Mucosa of stomach (tissue), 1 donor: ENCODE results near the gene TAS2R60.

Experiments
- H3K27me3 ChIP-seq: one replicate; pipeline ENCODE4 v1.7.0; 2013; ENCODE audit warnings: mild to moderate bottlenecking, low read length; ENCODE audit not compliant: control insufficient read depth, insufficient read depth
- H3K36me3 ChIP-seq: one replicate; pipeline ENCODE4 v1.7.0; 2013; ENCODE audit warnings: low read length; ENCODE audit not compliant: control insufficient read depth, insufficient read depth
- H3K4me1 ChIP-seq: one replicate; pipeline ENCODE4 v1.7.0; 2013; ENCODE audit warnings: mild to moderate bottlenecking, low read length; ENCODE audit not compliant: control insufficient read depth, insufficient read depth
- H3K4me3 ChIP-seq: one replicate; pipeline ENCODE4 v1.7.0; 2013; ENCODE audit warnings: low read length
- H3K9ac ChIP-seq: one replicate; pipeline ENCODE4 v1.7.0; 2013; ENCODE audit warnings: mild to moderate bottlenecking, low read length, moderate library complexity
- H3K9me3 ChIP-seq: one replicate; pipeline ENCODE4 v1.7.0; 2013; ENCODE audit warnings: mild to moderate bottlenecking, low read length, moderate library complexity; ENCODE audit not compliant: control insufficient read depth
- donor health status: Pancreatic carcinoma.

Gene TAS2R60

DNA sequence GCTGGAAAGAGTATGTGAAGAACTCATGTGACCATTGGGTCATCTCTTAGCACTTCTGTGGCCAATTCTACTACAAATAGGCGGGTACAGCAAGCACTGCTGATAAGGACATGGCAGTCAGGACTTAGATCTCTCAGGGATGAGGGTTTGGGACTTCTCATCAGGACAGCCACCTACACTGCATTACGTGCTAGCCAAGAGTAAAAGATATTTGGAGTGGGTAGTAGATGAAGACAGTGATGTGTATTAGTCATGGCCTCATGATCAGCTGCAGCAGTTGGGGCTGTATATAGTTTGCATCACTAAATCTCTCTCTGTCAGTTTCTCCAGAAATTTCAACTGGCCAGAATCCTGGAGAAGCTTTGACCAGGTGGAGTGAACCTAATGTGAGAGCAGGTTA is 9.2 kb downstream of the TAS2R60 start:
- Histone ChIP-seq H3K9me3 (no peaks in the 10 kb centered on the region), H3K4me3 (no peak overlapping the region), H3K9ac (no peak overlapping the region), H3K4me1 (no peaks in the 10 kb centered on the region), H3K27me3 (no peaks in the 10 kb centered on the region), H3K36me3 (no peaks in the 10 kb centered on the region)

DNA sequence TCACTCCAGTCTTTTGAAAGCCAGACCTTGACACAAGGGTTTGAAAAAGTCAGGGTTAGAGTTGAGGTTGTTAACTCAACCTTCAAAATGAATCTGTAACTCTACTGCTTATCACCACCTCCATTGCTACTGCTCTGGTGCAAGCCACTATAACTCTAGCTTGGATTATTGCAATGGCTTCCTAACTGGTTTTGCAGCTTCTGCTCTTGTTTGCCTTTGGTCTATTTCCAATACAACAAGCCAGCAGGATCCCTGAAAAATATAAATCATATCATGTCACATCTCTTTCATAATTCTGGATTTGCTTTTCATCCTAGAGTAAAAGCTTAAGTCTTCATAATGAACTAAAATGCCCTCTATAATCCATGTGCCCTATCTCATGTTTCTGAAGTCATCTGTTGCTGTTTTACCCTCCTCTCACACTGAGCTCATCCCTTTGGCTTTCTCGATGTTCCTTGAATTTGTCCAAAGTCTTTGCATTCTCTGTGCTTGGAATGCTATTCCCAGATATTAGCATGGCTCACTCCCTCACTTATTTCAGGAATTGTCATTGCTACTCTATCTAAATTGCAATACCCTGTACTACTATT is 10.9 kb downstream of the TAS2R60 start:
- Histone ChIP-seq H3K9me3 (no peaks in the 10 kb centered on the region), H3K36me3 (no peaks in the 10 kb centered on the region), H3K4me3 (no peak overlapping the region), H3K9ac (no peak overlapping the region), H3K27me3 (no peaks in the 10 kb centered on the region), H3K4me1 (no peaks in the 10 kb centered on the region)

DNA sequence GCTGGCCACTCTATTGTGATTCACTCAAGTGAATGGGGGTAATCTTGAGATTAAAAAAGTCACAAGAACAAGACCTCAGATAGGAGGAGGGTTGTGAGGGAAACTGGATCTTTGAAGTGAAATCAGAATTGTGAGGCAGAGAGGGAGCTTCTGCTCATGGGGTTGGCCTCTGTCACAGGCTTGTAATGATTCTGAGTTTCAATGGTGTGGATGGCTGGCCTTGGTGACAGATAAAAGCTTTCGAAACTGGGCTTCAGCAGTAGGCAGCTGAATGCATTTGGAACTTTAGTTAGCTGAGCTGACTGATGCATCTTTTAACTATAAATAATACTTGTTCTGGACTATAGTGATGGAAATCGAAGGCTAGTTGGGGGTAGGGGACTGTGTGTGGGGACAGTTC is 12.2 kb downstream of the TAS2R60 start:
- no peaks in the 10 kb centered on the region for H3K9me3 ChIP-seq

DNA sequence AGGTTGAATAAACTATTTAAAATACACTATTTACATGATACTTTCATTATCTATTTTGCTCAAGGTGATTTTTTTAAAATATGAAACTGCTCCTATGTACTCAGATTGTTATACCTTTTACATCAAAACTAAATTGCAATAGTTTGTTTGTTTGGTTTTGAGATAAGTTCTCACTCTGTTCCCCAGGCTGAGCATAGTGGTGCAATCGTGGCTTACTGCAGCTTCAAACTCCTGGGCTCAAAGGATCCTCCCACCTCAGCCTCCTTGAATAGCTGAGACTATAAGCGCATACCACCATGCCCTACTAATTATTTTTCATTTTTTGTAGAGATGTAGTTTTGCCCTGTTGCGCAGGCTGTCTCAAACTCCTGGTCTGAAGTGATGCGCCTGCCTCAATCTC is 12.7 kb downstream of the TAS2R60 start:
- no peaks in the 10 kb centered on the region for H3K27me3 ChIP-seq
- no peaks in the 10 kb centered on the region for H3K4me1 ChIP-seq
- H3K9me3 ChIP-seq = no peaks in the 10 kb centered on the region
- H3K36me3 ChIP-seq = no peaks in the 10 kb centered on the region
- H3K9ac ChIP-seq = no peak overlapping the region
- no peak overlapping the region for H3K4me3 ChIP-seq

More for the DNA sequence above, 12.2 kb downstream of the TAS2R60 start:
- Histone ChIP-seq H3K36me3 (no peaks in the 10 kb centered on the region), H3K9ac (no peak overlapping the region), H3K4me1 (no peaks in the 10 kb centered on the region), H3K4me3 (no peak overlapping the region), H3K27me3 (no peaks in the 10 kb centered on the region)

DNA sequence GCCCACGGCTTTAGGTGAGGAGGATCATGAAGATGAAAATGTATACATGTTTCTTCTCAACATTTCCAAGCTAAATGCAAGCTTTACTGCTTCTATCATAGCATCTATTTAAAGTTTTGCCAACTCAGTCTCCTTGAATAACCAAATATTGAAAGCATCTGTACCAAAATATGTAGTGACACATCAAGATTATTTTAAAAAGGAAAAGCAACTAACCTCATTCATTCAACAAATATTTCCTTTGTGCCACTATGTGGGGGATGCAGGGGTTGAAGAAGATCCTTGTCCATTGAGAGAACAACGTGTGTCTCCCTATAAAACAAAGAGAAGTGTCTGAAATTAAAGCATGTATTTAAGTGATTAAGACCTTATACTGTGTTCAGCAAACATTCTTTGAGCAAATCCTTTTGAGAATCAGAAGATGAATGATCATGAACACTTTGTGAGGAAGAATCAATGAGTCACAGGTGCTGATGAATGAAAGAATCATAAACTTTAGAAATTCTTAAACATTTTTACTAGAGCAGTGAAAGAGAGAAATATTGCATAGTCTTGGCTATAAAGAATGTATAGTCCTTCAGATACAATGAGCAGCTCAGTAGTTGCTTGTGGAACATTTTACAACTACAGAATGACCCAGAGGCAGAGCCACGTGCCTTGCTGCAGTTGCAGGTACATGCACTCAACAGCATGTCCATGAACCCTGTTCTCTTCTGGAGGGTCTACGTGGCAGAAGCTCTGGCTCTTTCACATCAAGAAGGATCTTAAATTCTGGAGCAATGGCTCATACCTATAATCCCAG is 13.9 kb downstream of the TAS2R60 start:
- Histone ChIP-seq H3K36me3 (no peaks in the 10 kb centered on the region), H3K4me1 (no peaks in the 10 kb centered on the region), H3K4me3 (no peak overlapping the region), H3K27me3 (no peaks in the 10 kb centered on the region), H3K9me3 (no peaks in the 10 kb centered on the region), H3K9ac (no peak overlapping the region)

DNA sequence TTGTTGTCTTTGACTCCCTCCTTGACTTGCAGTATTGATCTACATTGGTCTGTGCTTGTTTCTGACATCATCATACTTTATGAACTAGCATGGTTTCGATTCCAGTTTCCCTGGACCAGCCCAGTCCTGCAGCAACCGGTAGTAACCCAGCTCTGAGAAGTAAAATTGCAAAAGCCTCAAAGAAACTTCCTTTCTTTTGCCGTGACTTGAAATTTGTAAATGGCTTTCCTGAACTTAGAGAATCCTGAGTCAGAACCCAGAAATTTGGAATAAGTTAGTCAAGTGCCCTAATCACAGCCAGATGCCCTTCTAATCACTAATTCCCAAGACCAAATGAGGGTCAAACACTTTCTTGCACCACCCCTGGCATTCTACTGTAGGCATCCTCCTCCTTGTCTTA is 15.0 kb downstream of the TAS2R60 start:
- Histone ChIP-seq H3K36me3 (no peaks in the 10 kb centered on the region), H3K9ac (no peak overlapping the region), H3K27me3 (no peaks in the 10 kb centered on the region), H3K4me3 (no peak overlapping the region), H3K9me3 (no peaks in the 10 kb centered on the region), H3K4me1 (no peaks in the 10 kb centered on the region)

DNA sequence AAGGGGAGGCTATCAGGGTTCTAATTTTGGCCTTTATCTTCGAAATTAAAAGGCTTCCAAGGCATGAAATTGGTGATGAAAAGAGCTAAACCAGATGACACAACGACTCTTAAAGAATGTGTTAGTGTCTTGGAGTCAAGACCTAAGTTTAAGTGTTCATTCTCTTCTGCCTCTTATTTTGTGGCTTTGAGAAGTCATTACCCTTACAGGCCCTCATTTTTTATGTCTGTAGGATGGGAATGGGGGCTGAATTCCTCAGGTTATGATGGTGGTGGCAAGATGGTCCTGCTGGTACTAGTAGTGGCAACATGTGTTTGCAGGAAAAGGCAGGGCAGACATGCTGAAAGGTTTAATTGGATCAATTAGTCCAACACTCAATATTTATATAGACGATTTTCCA is 15.4 kb downstream of the TAS2R60 start:
- Histone ChIP-seq H3K9ac (no peak overlapping the region), H3K9me3 (no peaks in the 10 kb centered on the region), H3K4me3 (no peak overlapping the region), H3K27me3 (no peaks in the 10 kb centered on the region), H3K36me3 (no peaks in the 10 kb centered on the region), H3K4me1 (no peaks in the 10 kb centered on the region)

DNA sequence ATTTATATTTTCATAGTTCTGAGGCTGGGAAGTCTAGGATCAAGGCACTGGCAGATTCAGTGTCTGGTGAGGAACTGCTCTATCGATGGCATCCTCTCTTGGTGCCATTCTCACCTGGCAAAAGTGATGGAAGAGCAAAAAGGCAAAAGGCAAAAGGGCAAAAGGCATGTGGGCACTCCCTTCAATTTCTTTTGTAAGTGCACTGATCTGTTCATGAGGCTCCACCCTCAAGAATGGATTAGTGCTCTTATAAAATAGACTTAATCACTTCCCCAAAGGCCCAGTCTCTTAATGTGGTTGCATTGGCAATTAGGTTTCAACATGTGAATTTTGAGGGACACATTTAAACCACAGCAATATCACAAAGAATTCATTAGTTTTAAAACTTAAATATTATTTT is 16.1 kb downstream of the TAS2R60 start:
- Histone ChIP-seq H3K4me3 (no peak overlapping the region), H3K27me3 (no peaks in the 10 kb centered on the region), H3K4me1 (no peaks in the 10 kb centered on the region), H3K9ac (no peak overlapping the region), H3K9me3 (no peaks in the 10 kb centered on the region), H3K36me3 (no peaks in the 10 kb centered on the region)

DNA sequence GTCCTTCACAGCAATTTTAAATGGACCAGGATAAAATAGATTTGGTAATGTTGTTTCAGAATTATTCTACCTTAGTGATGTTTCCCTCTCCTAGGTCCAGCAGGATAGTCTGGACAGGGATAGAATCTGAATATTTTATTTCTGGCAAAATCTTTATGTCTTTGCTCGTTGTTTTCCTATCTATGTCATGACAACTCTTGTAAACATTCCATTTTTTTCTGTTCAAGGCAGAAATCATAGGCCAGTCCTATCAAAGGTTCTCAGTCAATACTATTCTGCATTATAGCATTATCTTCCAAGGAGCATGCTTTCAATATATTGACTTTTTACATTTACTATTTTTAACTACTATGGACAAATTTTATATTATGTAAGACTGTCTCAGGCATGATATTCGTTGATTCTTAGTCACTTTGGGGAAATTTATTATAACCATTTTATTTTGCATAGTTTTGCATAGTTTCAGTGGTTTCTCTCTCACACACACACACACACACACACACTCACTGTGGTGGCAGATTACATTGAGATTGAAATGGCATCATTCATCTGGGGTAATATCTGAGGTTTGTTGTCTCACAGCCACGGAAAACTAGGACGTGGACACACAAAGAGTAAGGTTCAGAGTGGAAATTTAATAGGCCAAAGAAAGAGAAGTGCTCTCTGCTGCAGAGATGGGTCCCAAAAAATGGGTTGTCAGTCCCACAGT is 17.2 kb downstream of the TAS2R60 start:
- Histone ChIP-seq H3K4me3 (no peak overlapping the region), H3K9me3 (no peaks in the 10 kb centered on the region), H3K36me3 (no peaks in the 10 kb centered on the region), H3K4me1 (no peaks in the 10 kb centered on the region), H3K27me3 (no peaks in the 10 kb centered on the region), H3K9ac (no peak overlapping the region)

DNA sequence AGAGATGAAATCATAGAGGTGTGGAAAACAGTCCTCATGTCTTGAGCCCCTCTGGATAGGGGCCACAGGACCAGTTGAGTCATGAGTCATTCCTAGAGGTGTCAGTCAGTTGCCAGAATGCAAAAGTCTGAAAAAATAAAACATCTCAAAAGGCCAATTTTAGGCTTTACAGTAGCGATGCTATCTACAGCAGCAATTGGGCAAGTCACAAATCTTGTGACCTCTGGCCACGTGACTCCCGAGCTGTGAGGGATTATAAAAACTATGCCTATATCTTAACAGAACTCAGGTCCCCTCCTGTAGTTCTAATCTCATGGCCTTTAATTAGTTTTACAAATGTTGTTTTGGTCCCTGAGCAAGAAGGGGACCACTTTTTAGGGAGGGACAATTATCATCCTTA is 18.8 kb downstream of the TAS2R60 start:
- no peak overlapping the region for H3K4me3 ChIP-seq

DNA sequence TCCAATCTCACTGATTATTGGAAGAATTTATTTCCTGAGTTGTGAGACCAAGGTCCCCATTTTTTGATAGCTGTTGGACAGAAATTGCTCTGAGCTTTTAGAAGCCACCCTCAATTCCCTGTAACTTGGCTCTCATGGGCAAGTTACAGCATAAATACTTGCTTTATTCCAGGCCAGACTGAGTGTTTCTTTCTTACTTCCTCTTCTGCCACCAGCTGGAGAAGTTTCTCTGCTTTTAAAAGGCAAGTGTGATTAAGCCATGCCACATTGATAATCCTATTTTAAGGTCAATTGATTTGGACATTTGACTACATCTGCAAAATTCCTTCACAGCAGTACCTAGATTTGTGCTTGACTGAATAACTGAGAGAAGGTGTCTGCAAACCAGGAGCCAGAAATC is 20.3 kb downstream of the TAS2R60 start:
- Histone ChIP-seq H3K9ac (no peak overlapping the region), H3K36me3 (no peaks in the 10 kb centered on the region), H3K4me1 (no peaks in the 10 kb centered on the region), H3K27me3 (no peaks in the 10 kb centered on the region), H3K9me3 (no peaks in the 10 kb centered on the region), H3K4me3 (no peak overlapping the region)

More for the DNA sequence above, 18.8 kb downstream of the TAS2R60 start:
- no peak overlapping the region for H3K9ac ChIP-seq
- H3K27me3 ChIP-seq = no peaks in the 10 kb centered on the region
- no peaks in the 10 kb centered on the region for H3K9me3 ChIP-seq
- no peaks in the 10 kb centered on the region for H3K4me1 ChIP-seq
- H3K36me3 ChIP-seq = no peaks in the 10 kb centered on the region

DNA sequence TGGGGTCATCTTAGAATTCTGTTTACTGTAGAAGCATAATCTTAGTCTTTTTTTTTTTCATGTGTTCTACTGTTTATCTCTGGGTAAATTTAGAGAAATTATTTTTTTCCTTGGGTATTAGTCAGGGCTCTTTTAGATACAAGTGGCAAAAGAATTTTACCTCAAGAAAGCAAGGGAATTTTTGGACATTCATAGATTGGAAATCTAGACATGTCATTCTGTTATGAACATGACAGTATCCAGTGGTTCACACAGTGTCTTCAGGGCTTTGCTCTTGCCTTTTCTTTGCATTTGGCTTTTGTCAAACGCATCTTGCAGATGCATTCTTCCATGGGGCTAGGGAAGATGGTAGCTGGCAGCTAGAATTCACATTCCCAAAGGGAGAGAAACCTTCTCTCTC is 20.7 kb downstream of the TAS2R60 start:
- Histone ChIP-seq H3K4me3 (no peak overlapping the region), H3K9ac (no peak overlapping the region), H3K36me3 (no peaks in the 10 kb centered on the region), H3K4me1 (no peaks in the 10 kb centered on the region), H3K9me3 (no peaks in the 10 kb centered on the region), H3K27me3 (no peaks in the 10 kb centered on the region)
